Measurements from ENCODE around the gene CLDN18. TPM values are rescaled to one million over a fixed set of nuclear protein-coding genes. Genes with fewer than 3 reads are reported as not detected.

Gene CLDN18
- total RNA-seq, 1 experiment from 2014 or later, result 0.85 TPM

- H3K4me1 Mint-ChIP-seq (ENCODE audit: low read depth, unreplicated experiment), result no peaks in the 10 kb centered on the region
- BruUV-seq (replicated peaks), result no TSS peak
- H3K27me3 Mint-ChIP-seq (ENCODE audit: unreplicated experiment), result no peaks in the 10 kb centered on the region
- H3K9me3 Mint-ChIP-seq (ENCODE audit: low read depth, unreplicated experiment), result no peaks in the 10 kb centered on the region
- H3K4me3 Mint-ChIP-seq (ENCODE audit: low read depth, unreplicated experiment), result no peak overlapping the region
- H3K36me3 Mint-ChIP-seq (ENCODE audit: insufficient read depth, unreplicated experiment), result no peaks in the 10 kb centered on the region
- no peak for TF ChIP-seq CTCF (IDR thresholded peaks at IDR 0.05; ENCODE audit: unreplicated experiment)
- intact Hi-C loops (cut with micrococcal nuclease; ENCODE audit: unreplicated experiment), result no loop called here
- no peak overlapping the region for H3K27ac Mint-ChIP-seq (ENCODE audit: unreplicated experiment)
- CTCF ChIA-PET, result interaction anchor here (0.6 to 0.9 kb wide), 3 partner anchors 23 to 241 kb away, joined by 3 to 5 read pairs (median 4); no protein-coding TSS in a partner anchor
- no peak for DNase-seq
Observed at GRCh38 chr3:138054057-138054456, 44.1 kb downstream of the CLDN18 start.

- Mint-ChIP-seq H3K36me3 (ENCODE audit: insufficient read depth, unreplicated experiment) (no peaks in the 10 kb centered on the region), H3K27ac (ENCODE audit: unreplicated experiment) (no peak overlapping the region), H3K4me3 (ENCODE audit: low read depth, unreplicated experiment) (no peak overlapping the region), H3K27me3 (ENCODE audit: unreplicated experiment) (no peaks in the 10 kb centered on the region), H3K4me1 (ENCODE audit: low read depth, unreplicated experiment) (no peaks in the 10 kb centered on the region), H3K9me3 (ENCODE audit: low read depth, unreplicated experiment) (no peaks in the 10 kb centered on the region)
- BruUV-seq (replicated peaks), result no TSS peak
- no peak for DNase-seq
- intact Hi-C loops (cut with micrococcal nuclease; ENCODE audit: unreplicated experiment), result no loop called here
- CTCF ChIA-PET, result no interaction called here
- TF ChIP-seq CTCF (IDR thresholded peaks at IDR 0.05; ENCODE audit: unreplicated experiment), result no peak
Observed at GRCh38 chr3:138057384-138057783, 47.4 kb downstream of the CLDN18 start.

GRCh38 chr3:138059261-138059660, 49.3 kb downstream of the CLDN18 start:
- CTCF ChIA-PET, result no interaction called here
- H3K4me3 Mint-ChIP-seq (ENCODE audit: low read depth, unreplicated experiment), result no peak overlapping the region
- no TSS peak for BruUV-seq (replicated peaks)
- H3K36me3 Mint-ChIP-seq (ENCODE audit: insufficient read depth, unreplicated experiment), result no peaks in the 10 kb centered on the region
- H3K9me3 Mint-ChIP-seq (ENCODE audit: low read depth, unreplicated experiment), result no peaks in the 10 kb centered on the region
- H3K27me3 Mint-ChIP-seq (ENCODE audit: unreplicated experiment), result no peaks in the 10 kb centered on the region
- no peaks in the 10 kb centered on the region for H3K4me1 Mint-ChIP-seq (ENCODE audit: low read depth, unreplicated experiment)
- no peak for TF ChIP-seq CTCF (IDR thresholded peaks at IDR 0.05; ENCODE audit: unreplicated experiment)
- intact Hi-C loops (cut with micrococcal nuclease; ENCODE audit: unreplicated experiment), result no loop called here
- no peak overlapping the region for H3K27ac Mint-ChIP-seq (ENCODE audit: unreplicated experiment)
- no peak for DNase-seq

- H3K36me3 Mint-ChIP-seq (ENCODE audit: insufficient read depth, unreplicated experiment), result no peaks in the 10 kb centered on the region
- no peak for DNase-seq
- no peak for TF ChIP-seq CTCF (IDR thresholded peaks at IDR 0.05; ENCODE audit: unreplicated experiment)
- no peaks in the 10 kb centered on the region for H3K9me3 Mint-ChIP-seq (ENCODE audit: low read depth, unreplicated experiment)
- BruUV-seq (replicated peaks), result no TSS peak
- H3K4me3 Mint-ChIP-seq (ENCODE audit: low read depth, unreplicated experiment), result no peak overlapping the region
- intact Hi-C loops (cut with micrococcal nuclease; ENCODE audit: unreplicated experiment), result no loop called here
- H3K4me1 Mint-ChIP-seq (ENCODE audit: low read depth, unreplicated experiment), result no peaks in the 10 kb centered on the region
- H3K27ac Mint-ChIP-seq (ENCODE audit: unreplicated experiment), result no peak overlapping the region
- CTCF ChIA-PET, result interaction anchor here (1.3 kb wide), 1 partner anchor 15 kb away, joined by 3 read pairs; no protein-coding TSS in a partner anchor
- no peaks in the 10 kb centered on the region for H3K27me3 Mint-ChIP-seq (ENCODE audit: unreplicated experiment)
Observed at GRCh38 chr3:138060792-138061191, 50.8 kb downstream of the CLDN18 start.
